Activated naive CD4-positive, alpha-beta T cell treated with anti-CD3 and anti-CD28 coated beads, Interleukin-2, amount 50 U/mL, for 72 hours (primary cell): ENCODE data around the gene PITPNC1. TPM values are rescaled to one million over a fixed set of nuclear protein-coding genes. Genes with fewer than 3 reads are reported as not detected.
"Not testable (repeated sequence)": the region's sequence is repeated elsewhere in the genome, so short reads cannot be mapped to it uniquely, and the experiment has no call there.

Experiments used
- ATAC-seq, 2 donors: fragments of 150-1000 bp; cut with Tn5 transposase; 2 replicates each; pipeline ENCODE4 v1.10.0; 2021; ENCODE audit warnings: mild to moderate bottlenecking in 2 of 2, moderate library complexity in 2 of 2
- DNase-seq, 2 donors: peaks; one replicate each; pipeline ENCODE4 v3.0.0; 2021 to 2022; ENCODE audit warnings: low spot score in 2 of 2
- H3K27ac Mint-ChIP-seq, 2 donors: one replicate each; pipeline ENCODE4 v1.8.0; 2022; ENCODE audit warnings: mild to moderate bottlenecking in 2 of 2, mixed read lengths in 2 of 2
- H3K36me3 Mint-ChIP-seq, 2 donors: one replicate each; pipeline ENCODE4 v1.8.0; 2022; ENCODE audit warnings: mixed read lengths in 2 of 2
- H3K9me3 Mint-ChIP-seq, 2 donors: one replicate each; pipeline ENCODE4 v1.8.0; 2022; ENCODE audit warnings: mixed read lengths in 2 of 2
- total RNA-seq, 2 donors: library from RNA; stranded (reverse); gene quantifications; one replicate each; pipeline ENCODE4 v1.2.3, GENCODE V29; 2022

Gene PITPNC1
- total RNA-seq, 2 donors from 2014 or later = 56.8 to 65.3 TPM

DNA sequence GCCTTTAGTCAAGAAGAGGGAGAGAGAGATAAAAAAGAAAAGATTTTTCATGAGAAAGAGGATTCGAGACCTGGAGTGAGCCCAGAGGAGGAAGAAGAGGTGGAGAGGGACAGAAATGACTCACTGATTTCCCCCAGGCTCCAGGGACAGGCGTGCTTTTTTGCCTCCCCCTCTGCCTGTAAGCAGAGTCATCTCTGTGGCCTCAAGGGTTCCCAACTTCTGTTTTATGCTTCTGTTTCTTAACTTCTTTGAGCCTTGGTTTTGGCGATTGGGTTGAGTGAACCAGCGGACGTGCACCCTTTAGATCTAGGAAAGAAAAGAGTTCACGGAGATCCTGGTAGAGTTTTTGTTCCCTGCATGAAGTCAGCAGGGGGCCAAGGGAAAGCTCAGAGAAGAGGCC is 192.8 kb downstream of the PITPNC1 start:
- DNase-seq (no peak), ATAC-seq (no peak)
- Mint-ChIP-seq H3K9me3 (no peaks in the 10 kb centered on the region), H3K27ac (peak overlapping the region; percentile 56 to 62), H3K36me3 (no peaks in the 10 kb centered on the region)

DNA sequence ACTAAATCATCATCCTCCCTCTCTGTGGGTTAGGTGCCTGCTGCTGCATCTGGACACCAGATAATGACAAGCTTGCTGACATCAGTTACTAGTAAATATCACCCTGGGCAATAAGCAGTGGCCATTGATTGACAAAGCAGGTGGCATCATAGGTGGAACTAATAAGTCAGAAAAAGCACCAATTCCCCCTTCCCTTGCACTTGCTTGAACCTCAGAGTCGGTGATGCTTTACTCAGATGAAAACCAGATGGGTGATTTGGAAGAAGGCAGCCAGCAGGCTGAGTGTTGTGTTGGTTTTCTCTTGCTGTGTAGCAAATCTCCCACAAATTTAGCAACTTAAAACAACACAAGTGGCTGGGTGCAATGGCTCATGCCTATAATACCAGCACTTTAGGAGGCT is 193.7 kb downstream of the PITPNC1 start:
- ATAC-seq (no peak), DNase-seq (no peak)
- Mint-ChIP-seq H3K36me3 (no peaks in the 10 kb centered on the region), H3K9me3 (no peaks in the 10 kb centered on the region), H3K27ac (peak overlapping the region in 1 of 2 donors; percentile 11)

DNA sequence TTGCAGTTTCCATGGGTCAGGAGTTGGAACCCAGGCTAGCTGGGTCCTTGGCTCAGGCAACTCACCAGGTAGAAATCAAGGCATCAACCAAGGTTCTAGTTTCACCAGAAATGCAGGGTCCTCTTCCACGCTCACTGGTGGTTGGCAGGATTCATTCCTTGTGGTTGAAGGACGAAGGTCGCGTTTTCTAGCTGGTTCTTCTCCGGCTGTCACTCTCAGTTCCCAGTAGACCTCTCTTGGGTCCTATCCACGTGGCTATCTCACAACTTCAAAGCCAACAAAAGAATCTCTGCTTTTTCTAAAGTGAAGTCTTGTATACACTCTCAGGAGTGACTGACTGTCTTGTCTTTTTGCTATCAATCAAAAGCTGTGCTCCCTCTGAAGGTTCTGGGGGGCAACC is 194.4 kb downstream of the PITPNC1 start:
- ATAC-seq = no peak
- no peaks in the 10 kb centered on the region for H3K9me3 Mint-ChIP-seq
- no peak overlapping the region for H3K27ac Mint-ChIP-seq
- H3K36me3 Mint-ChIP-seq = no peaks in the 10 kb centered on the region
- DNase-seq = no peak

DNA sequence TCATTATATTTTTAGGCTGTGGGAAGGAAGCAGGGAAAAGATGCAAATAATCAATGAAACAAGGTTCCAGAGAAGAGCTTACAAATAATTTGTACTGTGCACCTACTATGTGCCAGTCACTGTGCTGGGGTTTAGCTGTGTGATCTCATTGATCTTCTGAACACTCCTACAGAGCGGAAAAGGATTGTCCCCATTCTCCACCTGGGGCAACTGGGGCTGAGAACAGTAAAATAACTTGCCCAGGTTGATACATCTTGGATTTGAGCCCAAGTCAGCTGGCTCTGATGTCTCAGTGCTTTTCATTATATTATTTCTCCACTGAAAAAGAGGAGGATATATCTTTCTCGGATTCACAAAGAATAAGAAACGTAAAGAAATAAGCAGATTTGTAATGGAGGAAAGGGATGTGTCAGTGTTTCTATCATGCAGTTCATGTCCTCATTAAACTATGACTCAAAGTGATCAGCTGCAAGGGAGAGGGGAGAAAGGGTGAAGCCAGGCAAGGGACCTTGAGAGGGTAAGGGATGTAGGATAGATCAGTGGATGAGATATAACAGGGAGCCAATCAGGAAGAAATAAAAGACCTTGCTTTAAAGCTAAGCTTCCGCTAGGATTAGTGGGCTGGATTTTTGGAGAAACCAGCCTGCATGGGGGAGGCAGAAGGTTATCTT is 197.0 kb downstream of the PITPNC1 start:
- Mint-ChIP-seq H3K9me3 (no peaks in the 10 kb centered on the region), H3K27ac (peak overlapping the region in 1 of 2 donors; percentile 9), H3K36me3 (peaks cover 0 to 6% of the 10 kb centered on the region in 2 donors)
- ATAC-seq (peak in 1 of 2 donors; percentile 41), DNase-seq (no peak)

DNA sequence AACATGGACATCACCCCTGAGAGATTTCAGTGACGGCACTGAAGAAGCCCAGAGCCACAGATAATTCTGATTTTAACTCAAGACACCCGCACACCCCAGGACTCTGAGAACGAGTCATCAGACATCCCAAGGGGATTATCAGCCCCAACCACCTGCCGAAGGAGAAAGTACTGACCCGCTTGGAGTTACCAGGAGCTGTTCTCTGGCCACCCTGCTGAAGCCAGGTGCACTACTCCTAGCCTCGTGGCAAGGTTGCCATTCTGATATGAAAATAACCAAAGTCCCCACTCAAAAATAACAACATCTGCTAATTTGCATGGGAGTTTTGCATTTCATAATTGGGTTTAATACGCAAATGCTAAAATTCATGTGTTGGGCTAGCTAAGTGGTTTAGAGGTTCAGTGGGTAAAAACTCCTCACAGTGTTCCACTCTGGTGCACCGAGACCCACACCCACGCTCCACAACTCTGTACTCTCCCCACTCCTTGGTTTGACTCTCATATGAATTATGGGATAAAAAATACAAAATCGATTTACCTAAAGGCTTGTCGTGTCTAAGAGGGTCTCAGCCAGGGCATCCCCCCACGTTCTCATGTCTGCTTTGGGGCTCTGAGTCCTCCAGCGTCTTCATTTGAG is 197.7 kb downstream of the PITPNC1 start:
- ATAC-seq (peak in 1 of 2 donors; percentile 9), DNase-seq (no peak)
- Mint-ChIP-seq H3K9me3 (no peaks in the 10 kb centered on the region), H3K36me3 (peaks cover 0 to 6% of the 10 kb centered on the region in 2 donors), H3K27ac (no peak overlapping the region)

DNA sequence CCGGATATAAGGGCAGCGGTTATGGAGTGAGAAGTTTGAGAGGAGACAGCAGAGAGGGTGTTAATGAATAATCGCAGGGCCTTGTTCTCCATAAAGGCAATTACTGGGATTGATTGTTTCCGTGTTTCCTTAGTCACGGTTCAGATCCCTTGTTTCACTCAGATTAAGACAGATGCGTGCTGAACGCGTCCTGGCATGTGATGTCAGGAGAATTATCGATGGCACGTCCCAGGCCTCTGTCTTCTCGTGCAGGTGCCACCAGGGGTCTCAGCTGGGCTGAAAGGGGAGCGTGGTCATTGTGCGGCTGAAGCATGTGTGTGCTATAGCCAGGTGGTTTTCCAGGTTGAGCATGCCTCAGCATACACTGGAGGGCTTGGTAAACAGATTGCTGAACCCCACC is 198.2 kb downstream of the PITPNC1 start:
- H3K9me3 Mint-ChIP-seq = no peaks in the 10 kb centered on the region
- no peak overlapping the region for H3K27ac Mint-ChIP-seq
- ATAC-seq = no peak
- DNase-seq = no peak
- H3K36me3 Mint-ChIP-seq = peaks cover 0 to 6% of the 10 kb centered on the region in 2 donors

DNA sequence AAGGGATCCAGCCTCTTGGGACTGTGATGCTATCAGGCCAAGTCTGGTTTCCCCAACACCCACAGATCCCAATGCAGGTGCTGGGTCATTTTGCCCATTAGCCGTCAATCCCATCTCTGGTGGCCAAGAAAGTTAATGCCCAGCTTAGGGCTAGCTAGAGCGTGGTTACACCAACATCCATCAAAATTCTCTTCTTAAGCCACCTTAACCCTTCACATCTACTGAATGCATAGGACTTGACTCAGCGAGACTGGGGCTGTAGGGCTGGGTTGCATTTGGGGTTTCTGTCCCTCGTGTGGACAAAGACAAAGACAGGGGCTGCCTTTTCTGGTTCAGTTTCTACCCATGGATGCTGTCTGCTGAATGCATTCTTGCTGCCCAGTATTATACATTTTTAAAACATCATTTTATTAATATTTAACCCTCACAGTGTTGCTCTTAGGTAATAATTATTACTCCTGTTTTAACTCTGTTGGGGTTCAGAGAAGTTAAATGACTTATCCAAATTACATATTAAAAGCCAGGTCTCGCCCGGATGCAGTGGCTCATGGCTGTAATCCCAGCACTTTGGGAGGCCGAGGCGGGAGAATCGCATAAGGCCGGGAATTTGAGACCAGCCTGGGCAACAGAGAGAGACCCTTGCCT is 199.5 kb downstream of the PITPNC1 start:
- DNase-seq (no peak), ATAC-seq (no peak)
- Mint-ChIP-seq H3K36me3 (peaks cover 0 to 6% of the 10 kb centered on the region in 2 donors), H3K9me3 (no peaks in the 10 kb centered on the region), H3K27ac (no peak overlapping the region)

DNA sequence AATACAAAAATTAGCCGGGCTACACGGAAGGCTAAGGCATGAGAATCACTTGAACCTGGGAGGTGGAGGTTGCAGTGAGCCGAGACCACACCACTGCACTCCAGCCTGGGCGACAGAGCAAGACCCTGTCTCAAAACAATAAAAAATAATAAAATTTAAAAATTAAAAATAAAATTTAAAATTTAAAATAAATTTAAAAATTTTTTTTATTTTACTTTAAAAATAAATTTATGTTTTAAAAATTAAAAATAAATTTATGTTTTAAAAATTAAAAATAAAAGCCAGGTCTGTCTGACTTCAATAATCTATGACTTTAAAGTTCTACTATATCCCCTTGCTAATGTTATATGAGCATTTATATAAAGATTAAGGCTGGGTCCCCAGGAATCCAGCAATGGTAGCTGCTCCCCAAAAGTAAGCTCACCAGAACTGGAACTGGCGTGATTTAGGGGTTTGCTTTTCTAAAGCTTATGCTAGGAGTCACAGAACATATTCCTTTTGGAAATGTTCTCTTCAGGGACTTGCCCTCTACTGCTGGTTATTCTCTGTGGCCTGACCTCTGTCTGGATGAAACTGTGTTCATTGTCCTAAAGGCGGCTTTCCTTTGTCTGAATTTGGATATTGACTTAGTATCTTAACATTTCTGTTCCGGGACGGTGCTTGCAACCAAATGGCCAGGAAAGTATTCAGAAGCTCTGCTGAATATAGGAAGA is 200.5 kb downstream of the PITPNC1 start:
- no peak for DNase-seq
- H3K36me3 Mint-ChIP-seq = peaks cover 5 to 6% of the 10 kb centered on the region in 2 donors
- ATAC-seq = no peak
- H3K27ac Mint-ChIP-seq = peak overlapping the region in 1 of 2 donors; percentile 7
- no peaks in the 10 kb centered on the region for H3K9me3 Mint-ChIP-seq

DNA sequence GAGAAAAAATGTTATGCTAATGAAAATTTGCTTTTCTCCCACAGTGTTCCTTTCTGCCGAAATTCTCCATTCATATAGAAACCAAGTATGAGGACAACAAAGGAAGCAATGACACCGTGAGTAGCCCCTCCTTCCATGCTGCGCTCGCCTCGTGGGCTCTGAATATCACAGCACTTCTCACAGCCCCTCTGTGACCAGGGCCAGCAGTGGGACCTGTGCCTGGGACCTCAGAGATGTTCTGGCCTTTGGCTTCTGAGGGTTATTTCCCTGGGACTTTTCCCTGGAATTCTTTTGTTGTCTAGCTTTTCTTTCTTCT is 201.0 kb downstream of the PITPNC1 start:
- DNase-seq = no peak
- Mint-ChIP-seq H3K36me3 (peaks cover 5 to 6% of the 10 kb centered on the region in 2 donors), H3K9me3 (no peaks in the 10 kb centered on the region), H3K27ac (peak overlapping the region in 1 of 2 donors; percentile 15)
- peak in 1 of 2 donors; percentile 31 for ATAC-seq

DNA sequence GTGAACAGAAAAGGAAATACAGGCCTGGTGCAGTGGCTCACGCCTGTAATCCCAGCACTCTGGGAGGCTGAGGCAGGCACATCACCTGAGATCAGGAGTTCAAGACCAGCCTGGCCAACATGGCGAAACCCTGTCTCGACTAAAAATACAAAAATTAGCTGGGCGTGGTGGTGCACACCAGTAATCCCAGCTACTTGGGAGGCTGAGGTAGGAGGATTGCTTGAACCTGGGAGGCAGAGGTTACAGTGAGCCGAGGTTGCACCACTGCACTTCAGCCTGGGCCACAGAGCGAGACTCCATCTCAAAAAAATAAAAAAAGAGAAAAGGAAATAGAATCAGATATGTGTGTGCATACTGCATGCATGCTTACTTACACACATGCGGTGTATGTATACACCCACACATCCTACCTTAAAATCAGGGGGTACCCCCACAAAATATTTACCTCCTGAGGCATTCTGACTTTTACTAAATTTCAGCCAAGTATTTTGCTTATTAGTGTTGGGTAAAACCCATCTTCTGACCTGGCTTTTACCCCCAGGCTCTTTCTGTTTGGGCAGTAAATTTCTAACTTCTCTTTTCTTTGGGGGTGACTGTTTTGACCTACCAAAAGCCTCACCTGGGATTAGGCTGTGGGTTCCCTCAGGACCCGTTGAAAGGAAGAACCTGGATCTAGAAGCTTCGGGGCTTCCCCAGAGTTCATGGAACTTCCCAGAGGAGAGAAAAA is 201.8 kb downstream of the PITPNC1 start:
- H3K9me3 Mint-ChIP-seq, H3K36me3 Mint-ChIP-seq, ATAC-seq, DNase-seq: not testable (repeated sequence)
- peak overlapping the region in 1 of 2 donors; percentile 15 for H3K27ac Mint-ChIP-seq

DNA sequence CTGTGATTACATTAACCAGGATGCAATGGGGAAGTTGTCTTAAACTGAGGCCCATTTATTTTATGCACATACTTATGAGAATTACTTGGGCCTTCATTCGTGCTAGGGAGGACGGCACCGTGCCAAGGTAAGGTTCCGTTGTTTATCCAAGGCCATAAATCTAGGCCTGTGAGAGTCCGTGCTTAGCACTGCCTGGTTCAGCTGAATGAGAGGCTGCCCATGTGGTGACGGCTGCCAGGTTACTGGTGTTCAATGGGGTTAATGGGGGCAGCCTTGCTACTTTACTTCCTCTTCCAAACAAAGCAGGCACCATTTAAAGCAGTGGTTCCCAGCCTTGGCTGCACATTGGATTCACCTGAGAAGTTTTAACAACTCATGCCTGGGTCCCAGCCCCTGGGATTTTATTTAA is 205.6 kb downstream of the PITPNC1 start:
- peak overlapping the region in 1 of 2 donors; percentile 50 for H3K27ac Mint-ChIP-seq
- no peak for DNase-seq
- ATAC-seq = no peak
- H3K36me3 Mint-ChIP-seq = peaks cover 6 to 28% of the 10 kb centered on the region in 2 donors
- peaks cover 0 to 4% of the 10 kb centered on the region in 2 donors for H3K9me3 Mint-ChIP-seq

DNA sequence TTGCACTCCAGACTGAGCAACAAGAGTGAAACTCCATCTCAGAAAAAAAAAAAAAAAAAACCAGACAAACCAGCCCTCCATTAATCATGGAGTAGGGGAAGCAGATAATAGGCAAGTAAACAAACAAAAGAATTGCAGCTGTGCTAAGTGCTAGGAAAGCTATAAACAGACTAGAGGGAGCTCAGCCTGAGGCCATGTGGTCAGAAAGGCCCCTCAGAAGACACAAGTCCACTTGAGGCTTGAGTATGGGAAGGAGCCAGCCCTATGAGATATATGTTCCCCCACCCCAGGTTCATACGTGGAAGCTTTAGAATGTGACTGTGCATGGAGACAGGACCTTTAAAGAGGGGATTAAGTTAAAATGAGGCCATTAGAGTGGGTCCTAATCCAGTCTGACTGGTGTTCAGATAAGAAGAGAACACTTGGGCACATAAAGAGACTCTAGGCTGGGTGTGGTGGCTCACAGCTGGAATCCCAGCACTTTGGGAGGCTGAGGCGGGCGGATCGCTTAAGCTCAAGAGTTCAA is 208.1 kb downstream of the PITPNC1 start:
- Mint-ChIP-seq H3K36me3 (peaks cover 0 to 28% of the 10 kb centered on the region in 2 donors), H3K27ac (no peak overlapping the region), H3K9me3 (peaks cover 0 to 4% of the 10 kb centered on the region in 2 donors)
- ATAC-seq (no peak), DNase-seq (no peak)

DNA sequence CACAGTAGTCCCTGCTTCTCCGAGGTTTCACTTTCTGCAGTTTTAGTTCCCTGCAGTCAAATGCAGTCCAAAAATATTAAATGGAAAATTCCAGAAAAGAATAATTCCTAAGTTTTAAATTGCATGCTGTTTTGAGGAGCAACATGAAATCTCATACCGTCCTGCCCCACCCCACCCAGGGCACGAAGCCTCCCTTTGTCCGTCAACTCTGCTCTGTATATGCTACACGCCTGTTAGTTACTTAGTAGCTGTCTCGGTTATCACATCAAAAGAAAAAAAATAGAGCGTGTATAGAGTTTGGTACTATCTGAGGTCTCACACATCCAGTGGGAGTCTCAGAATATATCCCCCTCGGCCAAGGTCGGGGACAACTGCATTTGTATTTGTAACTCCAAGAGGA is 211.2 kb downstream of the PITPNC1 start:
- ATAC-seq = no peak
- no peak for DNase-seq
- H3K36me3 Mint-ChIP-seq = peaks cover 0 to 24% of the 10 kb centered on the region in 2 donors
- H3K27ac Mint-ChIP-seq = peak overlapping the region in 1 of 2 donors; percentile 25
- peaks cover 0 to 4% of the 10 kb centered on the region in 2 donors for H3K9me3 Mint-ChIP-seq

DNA sequence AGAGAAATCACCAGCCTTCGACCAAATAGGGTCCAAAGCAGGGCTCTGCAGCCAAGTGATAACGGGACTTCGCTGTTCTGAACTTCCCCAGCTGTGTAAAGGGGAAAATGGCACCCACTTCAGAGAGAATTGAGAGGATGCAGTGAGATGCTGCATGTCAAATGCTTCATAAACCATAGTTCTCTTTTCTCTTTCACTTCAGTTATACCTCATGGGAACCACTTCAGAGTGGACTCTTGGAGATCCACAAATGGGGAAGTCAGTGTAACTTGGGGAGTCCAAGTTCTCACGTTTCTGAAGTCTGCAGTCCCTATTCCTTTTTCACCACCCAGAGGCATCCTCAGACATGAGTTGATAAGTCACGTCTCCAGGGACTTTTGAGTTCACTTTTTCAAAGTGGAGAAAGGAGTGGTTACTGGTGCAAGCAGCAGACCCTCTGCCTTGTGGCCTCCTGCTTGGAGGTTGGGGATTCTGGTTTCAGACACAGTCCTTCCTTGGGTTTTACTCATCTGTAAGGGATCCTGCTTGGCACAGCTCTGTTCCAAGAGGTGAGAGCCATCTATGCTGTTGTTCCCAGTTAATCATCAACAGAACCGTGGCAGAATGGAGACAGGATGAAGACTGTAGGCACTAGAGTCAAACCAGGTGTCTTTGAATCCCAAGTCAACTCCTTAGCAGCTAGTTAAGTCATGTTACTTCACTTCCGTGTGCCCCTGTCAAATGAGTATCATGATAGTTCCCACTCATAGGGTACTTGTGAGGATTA is 217.2 kb downstream of the PITPNC1 start:
- DNase-seq (no peak), ATAC-seq (no peak)
- H3K36me3 Mint-ChIP-seq = no peaks in the 10 kb centered on the region
- no peak overlapping the region for H3K27ac Mint-ChIP-seq
- H3K9me3 Mint-ChIP-seq = no peaks in the 10 kb centered on the region

DNA sequence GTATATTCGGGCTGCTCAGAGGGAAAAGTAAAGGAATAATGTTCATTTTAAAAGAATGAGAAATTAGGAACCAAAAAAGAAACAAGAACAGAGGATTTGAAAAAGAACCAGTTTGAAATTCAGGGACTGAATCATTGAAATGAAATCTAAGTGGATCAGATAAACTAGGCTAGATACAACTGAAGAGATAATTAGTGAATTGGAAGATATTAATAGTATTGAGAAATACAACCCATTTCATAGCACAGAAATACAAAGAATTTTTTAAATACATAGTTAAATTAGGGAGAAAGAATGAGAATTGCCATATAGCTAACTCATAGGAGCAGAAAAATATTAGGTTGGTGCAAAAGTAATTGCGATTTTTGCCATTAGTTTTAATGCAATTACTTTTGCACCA is 223.3 kb downstream of the PITPNC1 start:
- no peak for ATAC-seq
- no peak for DNase-seq
- H3K9me3 Mint-ChIP-seq = no peaks in the 10 kb centered on the region
- no peaks in the 10 kb centered on the region for H3K36me3 Mint-ChIP-seq
- H3K27ac Mint-ChIP-seq = peak overlapping the region in 1 of 2 donors; percentile 0

DNA sequence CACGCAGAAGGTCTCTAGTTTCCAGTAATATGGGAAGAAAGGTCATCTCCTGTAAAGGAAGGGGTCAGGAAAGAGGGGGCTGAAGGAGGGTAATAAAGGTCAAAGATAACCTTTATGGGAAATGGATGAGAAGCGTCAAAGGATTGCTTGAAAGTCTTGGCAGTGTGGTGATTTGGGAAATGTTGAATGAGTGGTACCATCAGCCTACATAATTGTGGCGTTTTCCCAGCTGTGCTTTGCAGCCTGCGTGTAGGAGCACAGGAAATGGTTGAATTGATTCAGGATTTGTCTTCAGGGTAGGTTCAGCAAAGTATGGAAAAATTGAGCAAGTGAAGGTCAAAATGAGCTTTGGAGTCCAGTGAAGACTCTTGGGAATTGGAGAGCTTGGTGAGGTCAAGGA is 224.8 kb downstream of the PITPNC1 start:
- H3K9me3 Mint-ChIP-seq = no peaks in the 10 kb centered on the region
- ATAC-seq (no peak), DNase-seq (no peak)
- H3K36me3 Mint-ChIP-seq = no peaks in the 10 kb centered on the region
- peak overlapping the region in 1 of 2 donors; percentile 64 for H3K27ac Mint-ChIP-seq
